Measurements from ENCODE around the gene HOPX.

DNA sequence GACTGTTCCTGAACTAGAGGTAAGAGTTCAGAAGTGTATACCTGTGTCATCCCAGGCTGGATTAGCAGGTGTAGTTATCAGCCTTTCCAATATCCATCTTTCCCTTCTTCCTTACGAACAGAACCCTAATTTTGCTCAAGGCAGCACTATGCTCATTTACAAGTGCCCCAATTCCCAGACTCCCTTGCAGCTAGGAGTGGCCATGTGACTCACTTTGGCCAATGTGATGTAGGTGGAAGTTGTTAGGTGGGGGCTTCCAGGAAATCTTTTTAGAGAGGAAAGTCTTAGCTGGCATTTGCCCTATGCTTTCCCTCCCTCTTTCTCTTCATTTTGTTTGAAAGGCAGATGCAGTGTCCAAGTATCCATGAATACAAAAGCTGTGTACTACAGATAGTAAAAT lies 34.8 kb downstream of the HOPX start:
- TF ChIP-seq, protein P1, sequence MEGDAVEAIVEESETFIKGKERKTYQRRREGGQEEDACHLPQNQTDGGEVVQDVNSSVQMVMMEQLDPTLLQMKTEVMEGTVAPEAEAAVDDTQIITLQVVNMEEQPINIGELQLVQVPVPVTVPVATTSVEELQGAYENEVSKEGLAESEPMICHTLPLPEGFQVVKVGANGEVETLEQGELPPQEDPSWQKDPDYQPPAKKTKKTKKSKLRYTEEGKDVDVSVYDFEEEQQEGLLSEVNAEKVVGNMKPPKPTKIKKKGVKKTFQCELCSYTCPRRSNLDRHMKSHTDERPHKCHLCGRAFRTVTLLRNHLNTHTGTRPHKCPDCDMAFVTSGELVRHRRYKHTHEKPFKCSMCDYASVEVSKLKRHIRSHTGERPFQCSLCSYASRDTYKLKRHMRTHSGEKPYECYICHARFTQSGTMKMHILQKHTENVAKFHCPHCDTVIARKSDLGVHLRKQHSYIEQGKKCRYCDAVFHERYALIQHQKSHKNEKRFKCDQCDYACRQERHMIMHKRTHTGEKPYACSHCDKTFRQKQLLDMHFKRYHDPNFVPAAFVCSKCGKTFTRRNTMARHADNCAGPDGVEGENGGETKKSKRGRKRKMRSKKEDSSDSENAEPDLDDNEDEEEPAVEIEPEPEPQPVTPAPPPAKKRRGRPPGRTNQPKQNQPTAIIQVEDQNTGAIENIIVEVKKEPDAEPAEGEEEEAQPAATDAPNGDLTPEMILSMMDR (IDR thresholded peaks at IDR 0.05 in 8 of 11, conservative IDR thresholded peaks at IDR 0.05 in 3 of 11) = no peak
- TF ChIP-seq POLR2A (IDR thresholded peaks at IDR 0.05) = no peak
- no peak for TF ChIP-seq POLR2AphosphoS5 (IDR thresholded peaks at IDR 0.05)

Measured in spleen (tissue), 7 donors.